Fibroblast of skin of right quadriceps (primary cell): ENCODE results near the gene TYSND1.
"Not testable (repeated sequence)": the region's sequence is repeated elsewhere in the genome, so short reads cannot be mapped to it uniquely, and the experiment has no call there.

Experiments used
- DNase-seq: peaks from one replicate; pipeline ENCODE4 v3.0.0-alpha.2; 2013

TYSND1 gene

GRCh38 chr10:70146489-70147258 is at the start of gene TYSND1:
TSS of gene TYSND1 (minus strand) at chr10:70146700. CDS start at chr10:70146586, 114 bp downstream.
- DNase-seq, result peak; percentile 98

- peak; percentile 35 for DNase-seq
Measured at GRCh38 chr10:70193391-70193844, 46.9 kb upstream of the TYSND1 start.

- DNase-seq, result peak; percentile 33
Measured at GRCh38 chr10:70192326-70192968, 45.9 kb upstream of the TYSND1 start.

GRCh38 chr10:70191972-70192305 is 45.4 kb upstream of the TYSND1 start:
- peak; percentile 96 for DNase-seq

GRCh38 chr10:70191161-70191971 is 44.9 kb upstream of the TYSND1 start:
- peak; percentile 44 for DNase-seq

GRCh38 chr10:70190581-70190980 is 44.1 kb upstream of the TYSND1 start:
- peak; percentile 52 for DNase-seq

- no peak for DNase-seq
Measured at GRCh38 chr10:70190102-70190501, 43.6 kb upstream of the TYSND1 start.

- no peak for DNase-seq
Measured at GRCh38 chr10:70188768-70189167, 42.3 kb upstream of the TYSND1 start.

- no peak for DNase-seq
Measured at GRCh38 chr10:70186571-70186970, 40.1 kb upstream of the TYSND1 start.

GRCh38 chr10:70186090-70186489 is 39.6 kb upstream of the TYSND1 start:
- no peak for DNase-seq

- no peak for DNase-seq
Measured at GRCh38 chr10:70183304-70183703, 36.8 kb upstream of the TYSND1 start.

GRCh38 chr10:70179209-70179608 is 32.7 kb upstream of the TYSND1 start:
- DNase-seq, result not testable (repeated sequence)

- DNase-seq, result no peak
Measured at GRCh38 chr10:70178139-70178725, 31.7 kb upstream of the TYSND1 start.

GRCh38 chr10:70176441-70176840 is 29.9 kb upstream of the TYSND1 start:
- no peak for DNase-seq

- no peak for DNase-seq
Measured at GRCh38 chr10:70175516-70175915, 29.0 kb upstream of the TYSND1 start.

- no peak for DNase-seq
Measured at GRCh38 chr10:70174058-70174741, 27.7 kb upstream of the TYSND1 start.

GRCh38 chr10:70169649-70170364 is 23.3 kb upstream of the TYSND1 start:
- no peak for DNase-seq

GRCh38 chr10:70169011-70169410 is 22.5 kb upstream of the TYSND1 start:
- no peak for DNase-seq

- no peak for DNase-seq
Measured at GRCh38 chr10:70167246-70167645, 20.7 kb upstream of the TYSND1 start.

GRCh38 chr10:70166394-70166793 is 19.9 kb upstream of the TYSND1 start:
- DNase-seq, result no peak

GRCh38 chr10:70164163-70164562 is 17.7 kb upstream of the TYSND1 start:
- no peak for DNase-seq

GRCh38 chr10:70163448-70163847 is 16.9 kb upstream of the TYSND1 start:
- DNase-seq, result no peak
